GM18951 (cell line): ENCODE results near the gene MGAT3.

ENCODE experiments used
- POLR2A ChIP-seq: IDR thresholded peaks from 4 replicates; pipeline ENCODE4 v1.6.1; 2011; ENCODE audit warnings: mild to moderate bottlenecking; ENCODE audit not compliant: insufficient read length, insufficient read depth; ENCODE audit errors: extremely low read depth
- in situ Hi-C: fragments of 300-500 bp; cut with MboI; formaldehyde crosslinking; loops from one replicate; pipeline ENCODE4 v1.12.0; 2022; ENCODE audit warnings: low sequenced_read_pairs, mixed read lengths, inconsistent platforms; ENCODE audit not compliant: unreplicated experiment

The MGAT3 gene

GRCh38 chr22:39488563-39489083 is 31.8 kb downstream of the MGAT3 start:
- TF ChIP-seq POLR2A: no peak
- in situ Hi-C loops: no loop called here

GRCh38 chr22:39489094-39490068 is 32.6 kb downstream of the MGAT3 start:
- in situ Hi-C loops: no loop called here

GRCh38 chr22:39490135-39490798 is 33.5 kb downstream of the MGAT3 start:
- no peak for TF ChIP-seq POLR2A
- in situ Hi-C loops: no loop called here

More at GRCh38 chr22:39489094-39490068, 32.6 kb downstream of the MGAT3 start:
- no peak for TF ChIP-seq POLR2A

- no peak for TF ChIP-seq POLR2A
- in situ Hi-C loops: no loop called here
Observed at GRCh38 chr22:39490966-39491680, 34.3 kb downstream of the MGAT3 start.

- TF ChIP-seq POLR2A: no peak
- in situ Hi-C loops: no loop called here
Observed at GRCh38 chr22:39491696-39492095, 34.9 kb downstream of the MGAT3 start.

- TF ChIP-seq POLR2A: no peak
- in situ Hi-C loops: no loop called here
Observed at GRCh38 chr22:39492186-39492585, 35.4 kb downstream of the MGAT3 start.

- in situ Hi-C loops: no loop called here
- no peak for TF ChIP-seq POLR2A
Observed at GRCh38 chr22:39493759-39494158, 36.9 kb downstream of the MGAT3 start.

GRCh38 chr22:39494471-39495120 is 37.8 kb downstream of the MGAT3 start:
- in situ Hi-C loops: no loop called here

GRCh38 chr22:39496131-39496838 is 39.5 kb downstream of the MGAT3 start:
- in situ Hi-C loops: no loop called here
- TF ChIP-seq POLR2A: no peak

More at GRCh38 chr22:39494471-39495120, 37.8 kb downstream of the MGAT3 start:
- TF ChIP-seq POLR2A: no peak

GRCh38 chr22:39497429-39497828 is 40.6 kb downstream of the MGAT3 start:
- TF ChIP-seq POLR2A: no peak
- in situ Hi-C loops: no loop called here

- TF ChIP-seq POLR2A: no peak
- in situ Hi-C loops: no loop called here
Observed at GRCh38 chr22:39498368-39498767, 41.6 kb downstream of the MGAT3 start.

- in situ Hi-C loops: no loop called here
- no peak for TF ChIP-seq POLR2A
Observed at GRCh38 chr22:39498802-39499201, 42.0 kb downstream of the MGAT3 start.
